ENCODE measurements around the gene GAL3ST2. TPM values are rescaled to one million over a fixed set of nuclear protein-coding genes. Genes with fewer than 3 reads are reported as not detected.

GAL3ST2 gene
- polyA plus RNA-seq, 1 of the 3 experiments (the other 2 are of a cell fraction): 0.15 TPM

- Histone ChIP-seq H3K27ac (ENCODE audit: low read depth in 2 of 2, low read length in 1 of 2) (no peak overlapping the region), H3K9ac (no peak overlapping the region), H3K36me3 (replicated peaks in 1 of 2; ENCODE audit: control insufficient read depth in 1 of 2, insufficient read depth in 2 of 2, low read length in 1 of 2) (no peaks in the 10 kb centered on the region), H3K79me2 (ENCODE audit: insufficient read depth) (no peaks in the 10 kb centered on the region), H4K20me1 (ENCODE audit: insufficient read depth) (no peaks in the 10 kb centered on the region), H3K9me2 (no peaks in the 10 kb centered on the region), H3K4me3 (ENCODE audit: low read depth in 2 of 2, low read length in 1 of 2) (no peak overlapping the region), H3K4me1 (ENCODE audit: control insufficient read depth in 1 of 2, insufficient read depth in 2 of 2, low read depth in 1 of 2, low read length in 1 of 2) (peaks cover 0 to 8% of the 10 kb centered on the region in 2 experiments; a peak in 1 of 4 replicates), H3K27me3 (ENCODE audit: insufficient read depth) (no peaks in the 10 kb centered on the region), H3K9me3 (no peaks in the 10 kb centered on the region), H3K4me2 (no peak overlapping the region), H3F3A (replicated peaks; ENCODE audit: insufficient read depth) (peaks cover 7% of the 10 kb centered on the region), H2AFZ (ENCODE audit: low read depth) (no peak overlapping the region)
- 83% methylated on average over 22 of the region's 28 CpGs for WGBS (ENCODE audit: low lambda C conversion rate)
- ChIA-PET POLR2A (no interaction called here), CTCF (interaction anchor here (0.8 to 0.9 kb wide), 2 partner anchors 16 to 18 kb away, joined by 3 read pairs; no protein-coding TSS in a partner anchor)
- no peak for DNase-seq
- TF ChIP-seq PBX3 (IDR thresholded peaks at IDR 0.05) (no peak), SMC3 (IDR thresholded peaks at IDR 0.05; ENCODE audit: low read depth, low read length) (no peak), RXRA (IDR thresholded peaks at IDR 0.05; ENCODE audit: borderline replicate concordance, low read depth) (no peak), GATA2 (CRISPR knock-in tag; IDR thresholded peaks at IDR 0.05) (no peak), POLR2AphosphoS5 (IDR thresholded peaks at IDR 0.05; ENCODE audit: low read depth, low read length) (no peak), NFIC (IDR thresholded peaks at IDR 0.05; ENCODE audit: borderline replicate concordance) (no peak), TCF12 (IDR thresholded peaks at IDR 0.05) (no peak), MAX (IDR thresholded peaks at IDR 0.05; ENCODE audit: low read depth) (no peak), SIN3A (IDR thresholded peaks at IDR 0.05; ENCODE audit: borderline replicate concordance, low read depth, low read length) (no peak), TAF1 (IDR thresholded peaks at IDR 0.05; ENCODE audit: borderline replicate concordance, low read depth, low read length) (no peak), RFX5 (IDR thresholded peaks at IDR 0.05; ENCODE audit: low read length) (no peak), YY1 (IDR thresholded peaks at IDR 0.05; ENCODE audit: low read depth) (no peak), MEF2A (IDR thresholded peaks at IDR 0.05; ENCODE audit: borderline replicate concordance, low read depth) (no peak), EZH2phosphoT487 (IDR thresholded peaks at IDR 0.05; ENCODE audit: borderline replicate concordance, low read depth) (no peak)
- TF ChIP-seq, protein P1, sequence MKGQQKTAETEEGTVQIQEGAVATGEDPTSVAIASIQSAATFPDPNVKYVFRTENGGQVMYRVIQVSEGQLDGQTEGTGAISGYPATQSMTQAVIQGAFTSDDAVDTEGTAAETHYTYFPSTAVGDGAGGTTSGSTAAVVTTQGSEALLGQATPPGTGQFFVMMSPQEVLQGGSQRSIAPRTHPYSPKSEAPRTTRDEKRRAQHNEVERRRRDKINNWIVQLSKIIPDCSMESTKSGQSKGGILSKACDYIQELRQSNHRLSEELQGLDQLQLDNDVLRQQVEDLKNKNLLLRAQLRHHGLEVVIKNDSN (IDR thresholded peaks at IDR 0.05; ENCODE audit: borderline replicate concordance, low read depth): no peak
- TF ChIP-seq, protein P2, sequence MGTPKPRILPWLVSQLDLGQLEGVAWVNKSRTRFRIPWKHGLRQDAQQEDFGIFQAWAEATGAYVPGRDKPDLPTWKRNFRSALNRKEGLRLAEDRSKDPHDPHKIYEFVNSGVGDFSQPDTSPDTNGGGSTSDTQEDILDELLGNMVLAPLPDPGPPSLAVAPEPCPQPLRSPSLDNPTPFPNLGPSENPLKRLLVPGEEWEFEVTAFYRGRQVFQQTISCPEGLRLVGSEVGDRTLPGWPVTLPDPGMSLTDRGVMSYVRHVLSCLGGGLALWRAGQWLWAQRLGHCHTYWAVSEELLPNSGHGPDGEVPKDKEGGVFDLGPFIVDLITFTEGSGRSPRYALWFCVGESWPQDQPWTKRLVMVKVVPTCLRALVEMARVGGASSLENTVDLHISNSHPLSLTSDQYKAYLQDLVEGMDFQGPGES (IDR thresholded peaks at IDR 0.05; ENCODE audit: low read depth, low read length): no peak
- TF ChIP-seq, protein P3, sequence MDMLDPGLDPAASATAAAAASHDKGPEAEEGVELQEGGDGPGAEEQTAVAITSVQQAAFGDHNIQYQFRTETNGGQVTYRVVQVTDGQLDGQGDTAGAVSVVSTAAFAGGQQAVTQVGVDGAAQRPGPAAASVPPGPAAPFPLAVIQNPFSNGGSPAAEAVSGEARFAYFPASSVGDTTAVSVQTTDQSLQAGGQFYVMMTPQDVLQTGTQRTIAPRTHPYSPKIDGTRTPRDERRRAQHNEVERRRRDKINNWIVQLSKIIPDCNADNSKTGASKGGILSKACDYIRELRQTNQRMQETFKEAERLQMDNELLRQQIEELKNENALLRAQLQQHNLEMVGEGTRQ (IDR thresholded peaks at IDR 0.05; ENCODE audit: borderline replicate concordance, low read depth, low read length): no peak
- TF ChIP-seq, protein P4, sequence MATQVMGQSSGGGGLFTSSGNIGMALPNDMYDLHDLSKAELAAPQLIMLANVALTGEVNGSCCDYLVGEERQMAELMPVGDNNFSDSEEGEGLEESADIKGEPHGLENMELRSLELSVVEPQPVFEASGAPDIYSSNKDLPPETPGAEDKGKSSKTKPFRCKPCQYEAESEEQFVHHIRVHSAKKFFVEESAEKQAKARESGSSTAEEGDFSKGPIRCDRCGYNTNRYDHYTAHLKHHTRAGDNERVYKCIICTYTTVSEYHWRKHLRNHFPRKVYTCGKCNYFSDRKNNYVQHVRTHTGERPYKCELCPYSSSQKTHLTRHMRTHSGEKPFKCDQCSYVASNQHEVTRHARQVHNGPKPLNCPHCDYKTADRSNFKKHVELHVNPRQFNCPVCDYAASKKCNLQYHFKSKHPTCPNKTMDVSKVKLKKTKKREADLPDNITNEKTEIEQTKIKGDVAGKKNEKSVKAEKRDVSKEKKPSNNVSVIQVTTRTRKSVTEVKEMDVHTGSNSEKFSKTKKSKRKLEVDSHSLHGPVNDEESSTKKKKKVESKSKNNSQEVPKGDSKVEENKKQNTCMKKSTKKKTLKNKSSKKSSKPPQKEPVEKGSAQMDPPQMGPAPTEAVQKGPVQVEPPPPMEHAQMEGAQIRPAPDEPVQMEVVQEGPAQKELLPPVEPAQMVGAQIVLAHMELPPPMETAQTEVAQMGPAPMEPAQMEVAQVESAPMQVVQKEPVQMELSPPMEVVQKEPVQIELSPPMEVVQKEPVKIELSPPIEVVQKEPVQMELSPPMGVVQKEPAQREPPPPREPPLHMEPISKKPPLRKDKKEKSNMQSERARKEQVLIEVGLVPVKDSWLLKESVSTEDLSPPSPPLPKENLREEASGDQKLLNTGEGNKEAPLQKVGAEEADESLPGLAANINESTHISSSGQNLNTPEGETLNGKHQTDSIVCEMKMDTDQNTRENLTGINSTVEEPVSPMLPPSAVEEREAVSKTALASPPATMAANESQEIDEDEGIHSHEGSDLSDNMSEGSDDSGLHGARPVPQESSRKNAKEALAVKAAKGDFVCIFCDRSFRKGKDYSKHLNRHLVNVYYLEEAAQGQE (IDR thresholded peaks at IDR 0.05; ENCODE audit: low read depth, low read length): no peak
These were observed 45.0 kb downstream of the GAL3ST2 start for GRCh38 chr2:241821460-241822263.
